ENCODE data around the gene RER1.

DNA sequence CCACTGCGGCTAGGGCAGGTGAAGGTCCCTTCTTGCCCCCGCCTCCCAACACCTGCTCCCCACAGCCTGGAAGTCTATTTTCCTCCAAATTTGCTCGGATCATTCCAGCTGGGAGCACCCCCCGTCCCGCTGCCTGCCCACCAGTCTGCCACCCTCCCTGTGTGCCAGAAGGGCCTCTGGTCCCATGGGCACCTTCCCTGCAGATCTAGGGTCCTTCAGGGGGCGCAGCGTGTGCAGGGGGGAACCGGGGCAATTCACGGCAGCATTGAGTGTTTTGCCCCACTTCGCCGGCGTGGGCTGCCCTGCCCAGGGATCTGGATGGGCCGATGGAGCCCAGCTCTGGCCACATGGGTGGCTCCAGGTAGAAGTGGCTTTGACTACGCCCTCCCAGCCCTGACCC lies 47.0 kb downstream of the RER1 start:
- TF ChIP-seq, protein P1, sequence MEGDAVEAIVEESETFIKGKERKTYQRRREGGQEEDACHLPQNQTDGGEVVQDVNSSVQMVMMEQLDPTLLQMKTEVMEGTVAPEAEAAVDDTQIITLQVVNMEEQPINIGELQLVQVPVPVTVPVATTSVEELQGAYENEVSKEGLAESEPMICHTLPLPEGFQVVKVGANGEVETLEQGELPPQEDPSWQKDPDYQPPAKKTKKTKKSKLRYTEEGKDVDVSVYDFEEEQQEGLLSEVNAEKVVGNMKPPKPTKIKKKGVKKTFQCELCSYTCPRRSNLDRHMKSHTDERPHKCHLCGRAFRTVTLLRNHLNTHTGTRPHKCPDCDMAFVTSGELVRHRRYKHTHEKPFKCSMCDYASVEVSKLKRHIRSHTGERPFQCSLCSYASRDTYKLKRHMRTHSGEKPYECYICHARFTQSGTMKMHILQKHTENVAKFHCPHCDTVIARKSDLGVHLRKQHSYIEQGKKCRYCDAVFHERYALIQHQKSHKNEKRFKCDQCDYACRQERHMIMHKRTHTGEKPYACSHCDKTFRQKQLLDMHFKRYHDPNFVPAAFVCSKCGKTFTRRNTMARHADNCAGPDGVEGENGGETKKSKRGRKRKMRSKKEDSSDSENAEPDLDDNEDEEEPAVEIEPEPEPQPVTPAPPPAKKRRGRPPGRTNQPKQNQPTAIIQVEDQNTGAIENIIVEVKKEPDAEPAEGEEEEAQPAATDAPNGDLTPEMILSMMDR (IDR thresholded peaks at IDR 0.05), result no peak
- TF ChIP-seq POLR2A (IDR thresholded peaks at IDR 0.05), result no peak

Measured in vagina (tissue), 2 donors.